ENCODE results near the gene SERTAD3. TPM values are rescaled to one million over a fixed set of nuclear protein-coding genes. Genes with fewer than 3 reads are reported as not detected.
A peak's percentile ranks its signal among the peaks of the same experiment; 100 is the strongest.

Gene SERTAD3
- total and polyA plus RNA-seq, 4 donors, result 28.9 to 37.5 (median 33.8) TPM

GRCh38 chr19:40420451-40420765, 23.7 kb downstream of the SERTAD3 start:
- DNase-seq (no peak), ATAC-seq (ENCODE audit: insufficient read depth, low FRiP score) (no peak)
- 60 to 64% methylated on average over 14 of the region's 14 CpGs for WGBS, 2 donors
- Histone ChIP-seq H3K27me3 (ENCODE audit: control insufficient read depth in 3 of 3, insufficient read depth in 3 of 3, low read length in 2 of 3) (no peaks in the 10 kb centered on the region), H3K9ac (ENCODE audit: insufficient read depth in 1 of 2, low read length in 2 of 2) (no peak overlapping the region), H3K36me3 (ENCODE audit: control insufficient read depth in 4 of 4, insufficient read depth in 4 of 4, low read length in 4 of 4) (peaks cover 5 to 11% (median 9%) of the 10 kb centered on the region in 4 donors), H3K9me3 (ENCODE audit: control insufficient read depth in 4 of 4, insufficient read depth in 3 of 4, low read length in 3 of 4) (no peaks in the 10 kb centered on the region), H3K4me1 (ENCODE audit: control insufficient read depth in 5 of 5, insufficient read depth in 5 of 5, low read length in 5 of 5) (peaks cover 2 to 25% (median 5%) of the 10 kb centered on the region in 5 donors), H3K4me3 (no peak overlapping the region), H3K27ac (ENCODE audit: low read depth in 1 of 2, low read length in 1 of 2) (peak overlapping the region; percentile 95 to 100)
- no peak for TF ChIP-seq CTCF (IDR thresholded peaks at IDR 0.05; ENCODE audit: control extremely low read depth, extremely low read depth)

GRCh38 chr19:40419780-40420179, 24.4 kb downstream of the SERTAD3 start:
- Histone ChIP-seq H3K36me3 (ENCODE audit: control insufficient read depth in 4 of 4, insufficient read depth in 4 of 4, low read length in 4 of 4) (peaks cover 5 to 11% (median 9%) of the 10 kb centered on the region in 4 donors), H3K4me3 (no peak overlapping the region), H3K4me1 (ENCODE audit: control insufficient read depth in 5 of 5, insufficient read depth in 5 of 5, low read length in 5 of 5) (peaks cover 2 to 25% (median 5%) of the 10 kb centered on the region in 5 donors), H3K9ac (ENCODE audit: insufficient read depth in 1 of 2, low read length in 2 of 2) (no peak overlapping the region), H3K9me3 (ENCODE audit: control insufficient read depth in 4 of 4, insufficient read depth in 3 of 4, low read length in 3 of 4) (no peaks in the 10 kb centered on the region), H3K27ac (ENCODE audit: low read depth in 1 of 2, low read length in 1 of 2) (peak overlapping the region in 1 of 2 donors; percentile 70), H3K27me3 (ENCODE audit: control insufficient read depth in 3 of 3, insufficient read depth in 3 of 3, low read length in 2 of 3) (no peaks in the 10 kb centered on the region)
- DNase-seq (no peak), ATAC-seq (ENCODE audit: insufficient read depth, low FRiP score) (no peak)
- no peak for TF ChIP-seq CTCF (IDR thresholded peaks at IDR 0.05; ENCODE audit: control extremely low read depth, extremely low read depth)
- WGBS, 2 donors, result 88 to 92% methylated on average over 5 of the region's 5 CpGs

GRCh38 chr19:40419066-40419612, 25.0 kb downstream of the SERTAD3 start:
- H3K9me3 ChIP-seq (ENCODE audit: control insufficient read depth in 4 of 4, insufficient read depth in 3 of 4, low read length in 3 of 4), result no peaks in the 10 kb centered on the region
- peak overlapping the region in 1 of 2 donors; percentile 70 for H3K27ac ChIP-seq (ENCODE audit: low read depth in 1 of 2, low read length in 1 of 2)
- no peaks in the 10 kb centered on the region for H3K27me3 ChIP-seq (ENCODE audit: control insufficient read depth in 3 of 3, insufficient read depth in 3 of 3, low read length in 2 of 3)
- no peak for DNase-seq
- TF ChIP-seq CTCF (IDR thresholded peaks at IDR 0.05; ENCODE audit: control extremely low read depth, extremely low read depth), result no peak
- 66 to 81% methylated on average over 5 of the region's 5 CpGs for WGBS, 2 donors
- ATAC-seq (ENCODE audit: insufficient read depth, low FRiP score), result no peak
- no peak overlapping the region for H3K9ac ChIP-seq (ENCODE audit: insufficient read depth in 1 of 2, low read length in 2 of 2)
- peaks cover 5 to 11% (median 9%) of the 10 kb centered on the region in 4 donors for H3K36me3 ChIP-seq (ENCODE audit: control insufficient read depth in 4 of 4, insufficient read depth in 4 of 4, low read length in 4 of 4)
- H3K4me1 ChIP-seq (ENCODE audit: control insufficient read depth in 5 of 5, insufficient read depth in 5 of 5, low read length in 5 of 5), result peaks cover 2 to 26% (median 5%) of the 10 kb centered on the region in 5 donors
- H3K4me3 ChIP-seq, result no peak overlapping the region

GRCh38 chr19:40418040-40418439, 26.1 kb downstream of the SERTAD3 start:
- Histone ChIP-seq H3K4me1 (ENCODE audit: control insufficient read depth in 5 of 5, insufficient read depth in 5 of 5, low read length in 5 of 5) (peaks cover 2 to 33% (median 9%) of the 10 kb centered on the region in 5 donors), H3K9me3 (ENCODE audit: control insufficient read depth in 4 of 4, insufficient read depth in 3 of 4, low read length in 3 of 4) (no peaks in the 10 kb centered on the region), H3K4me3 (no peak overlapping the region), H3K9ac (ENCODE audit: insufficient read depth in 1 of 2, low read length in 2 of 2) (no peak overlapping the region), H3K27me3 (ENCODE audit: control insufficient read depth in 3 of 3, insufficient read depth in 3 of 3, low read length in 2 of 3) (no peaks in the 10 kb centered on the region), H3K27ac (ENCODE audit: low read depth in 1 of 2, low read length in 1 of 2) (peak overlapping the region; percentile 74 to 87), H3K36me3 (ENCODE audit: control insufficient read depth in 4 of 4, insufficient read depth in 4 of 4, low read length in 4 of 4) (peaks cover 5 to 8% (median 7%) of the 10 kb centered on the region in 4 donors)
- ATAC-seq (ENCODE audit: insufficient read depth, low FRiP score) (no peak), DNase-seq (no peak)
- no peak for TF ChIP-seq CTCF (IDR thresholded peaks at IDR 0.05; ENCODE audit: control extremely low read depth, extremely low read depth)
- 75 to 78% methylated on average over 3 of the region's 3 CpGs for WGBS, 2 donors

All from lung (tissue), 12 donors.